SK-N-SH (cell line): Measurements from ENCODE around the gene SNAPC1. TPM values are rescaled to one million over a fixed set of nuclear protein-coding genes. Genes with fewer than 3 reads are reported as not detected.

Experiments
- CTCF ChIA-PET: fragments of 300-600, 350-600 bp; formaldehyde crosslinking; extraction: SDS; loops from one replicate; lab custom pipeline; 2021; lab: Yijun Ruan, JAX
- POLR2A ChIA-PET: fragments of 350-600 bp; sonication (Branson Sonifier 250); formaldehyde crosslinking; extraction: SDS; loops from one replicate; lab custom pipeline; 2020; ENCODE audit warnings: antibody characterized with exemption, inconsistent platforms; lab: Yijun Ruan, JAX
- DNase-seq: peaks from one replicate; pipeline ENCODE4 v3.0.0; 2012
- H2AFZ ChIP-seq: fragments of 200-600 bp; sonication (generic); 2 replicates; pipeline ENCODE4 v1.8.1; 2016; ENCODE audit warnings: antibody characterized with exemption, mild to moderate bottlenecking, low read depth
- H3F3A ChIP-seq: fragments of 200-600 bp; sonication (generic); replicated peaks from 2 replicates; pipeline ENCODE3; 2016; ENCODE audit warnings: antibody characterized with exemption, mild to moderate bottlenecking; ENCODE audit not compliant: insufficient read depth
- H3K27ac ChIP-seq, 2 experiments: fragments of 200-500 bp in 1 of 2; fragments of 200-600 bp in 1 of 2; sonication (Bioruptor generic) in 1 of 2; sonication (generic), shearing (Covaris generic) in 1 of 2; 2 replicates each; pipeline versions ENCODE4 v1.5.1 to v1.6.1; 2014 to 2016; ENCODE audit warnings: low read depth in 2 of 2, inconsistent platforms in 1 of 2, low read length in 1 of 2, mild to moderate bottlenecking in 1 of 2, mixed read lengths in 1 of 2
- H3K27me3 ChIP-seq: fragments of 200-600 bp; sonication (generic), shearing (Covaris generic); 2 replicates; pipeline ENCODE4 v1.6.1; 2016; ENCODE audit warnings: mixed run types; ENCODE audit not compliant: insufficient read depth
- H3K36me3 ChIP-seq, 2 experiments: fragments of 200-500 bp in 1 of 2; fragments of 200-600 bp in 1 of 2; sonication (Bioruptor generic) in 1 of 2; sonication (generic) in 1 of 2; replicated peaks in 1 of 2; 2 replicates each; pipeline versions ENCODE3 to v1.5.1; 2014 to 2016; ENCODE audit warnings: low read length in 1 of 2, mild to moderate bottlenecking in 1 of 2; ENCODE audit not compliant: insufficient read depth in 2 of 2, control insufficient read depth in 1 of 2
- H3K4me1 ChIP-seq, 2 experiments: fragments of 200-500 bp in 1 of 2; fragments of 200-600 bp in 1 of 2; sonication (Bioruptor generic) in 1 of 2; sonication (generic), shearing (Covaris generic) in 1 of 2; 2 replicates each; pipeline versions ENCODE4 v1.5.1 to v1.6.1; 2014 to 2016; ENCODE audit warnings: low read depth in 1 of 2, low read length in 1 of 2, mixed run types in 1 of 2; ENCODE audit not compliant: insufficient read depth in 2 of 2, control insufficient read depth in 1 of 2
- H3K4me2 ChIP-seq: fragments of 200-600 bp; sonication (generic), shearing (Covaris generic); 2 replicates; pipeline ENCODE4 v1.6.1; 2017; ENCODE audit warnings: mixed run types
- H3K4me3 ChIP-seq, 2 experiments: fragments of 200-500 bp in 1 of 2; fragments of 200-600 bp in 1 of 2; sonication (Bioruptor generic) in 1 of 2; sonication (generic), shearing (Covaris generic) in 1 of 2; 2 replicates each; pipeline versions ENCODE4 v1.5.1 to v1.8.1; 2014 to 2016; ENCODE audit warnings: low read depth in 2 of 2, inconsistent platforms in 1 of 2, low read length in 1 of 2, mild to moderate bottlenecking in 1 of 2, mixed read lengths in 1 of 2, moderate library complexity in 1 of 2
- H3K79me2 ChIP-seq: fragments of 200-600 bp; sonication (generic); 2 replicates; pipeline ENCODE4 v1.8.1; 2017; ENCODE audit warnings: mild to moderate bottlenecking; ENCODE audit not compliant: insufficient read depth
- H3K9ac ChIP-seq: fragments of 200-600 bp; sonication (generic); 2 replicates; pipeline ENCODE4 v1.6.1; 2017; ENCODE audit warnings: mixed run types
- H3K9me2 ChIP-seq: fragments of 200-600 bp; sonication (generic); 2 replicates; pipeline ENCODE4 v1.6.1; 2017; ENCODE audit warnings: mixed run types
- H3K9me3 ChIP-seq: fragments of 200-600 bp; sonication (generic); 2 replicates; pipeline ENCODE4 v1.6.1; 2017; ENCODE audit warnings: mixed run types, mild to moderate bottlenecking, moderate library complexity
- H4K20me1 ChIP-seq: fragments of 200-600 bp; sonication (generic); 2 replicates; pipeline ENCODE4 v1.6.1; 2017; ENCODE audit warnings: mild to moderate bottlenecking, mixed run types; ENCODE audit not compliant: insufficient read depth
- CTCF ChIP-seq: fragments of 200-600 bp; sonication (generic); IDR thresholded peaks from 2 replicates; pipeline ENCODE4 v1.6.1; 2017; ENCODE audit warnings: antibody characterized with exemption, mild to moderate bottlenecking, moderate library complexity
- IRF3 ChIP-seq: fragments of 150-350 bp; IDR thresholded peaks from 2 replicates; pipeline ENCODE4 v1.6.1; 2016; ENCODE audit warnings: mild to moderate bottlenecking, low read depth, low read length
- RCOR1 ChIP-seq: fragments of 150-350 bp; IDR thresholded peaks from 2 replicates; pipeline ENCODE4 v1.6.1; 2017; ENCODE audit warnings: antibody characterized with exemption, low read length
- REST ChIP-seq: IDR thresholded peaks from 2 replicates; pipeline ENCODE4 v1.6.1; 2012; ENCODE audit warnings: mild to moderate bottlenecking, low read depth, low read length, moderate library complexity
- RFX5 ChIP-seq: IDR thresholded peaks from 2 replicates; pipeline ENCODE4 v1.6.1; 2012; ENCODE audit warnings: mild to moderate bottlenecking, improper control_type of control experiment, low read length
- WGBS: methylation state at CpG from one replicate; pipeline ENCODE4 v1.1.6; 2017; ENCODE audit warnings: low lambda C conversion rate; 5-methylcytosine and 5-hydroxymethylcytosine counted together
- polyA plus RNA-seq, 3 experiments: library from polyadenylated mRNA; depleted of rRNA; stranded (reverse); fragments of >200 nt; gene quantifications; 2 replicates each; pipeline ENCODE4 v1.2.3, GENCODE V29; 2012

Gene SNAPC1
- polyA plus RNA-seq, 1 of the 3 experiments (the other 2 are of a cell fraction), result 3.4 TPM

GRCh38 chr14:61759878-61760277 lies 2.3 kb upstream of the SNAPC1 start (continued):
- TF ChIP-seq REST (no peak), RFX5 (no peak), RCOR1 (no peak), IRF3 (no peak)

GRCh38 chr14:61761557-61761956 lies 663 bp upstream of the SNAPC1 start:
- CTCF ChIA-PET, result interaction anchor here (1.0 to 2.2 kb wide), 7 partner anchors 9 to 365 kb away, joined by 3 to 16 read pairs (median 4); no protein-coding TSS in a partner anchor
- Histone ChIP-seq H3K4me1 (peaks cover 12 to 15% of the 10 kb centered on the region in 2 experiments; a peak in 3 of 4 replicates), H3K9me2 (no peaks in the 10 kb centered on the region), H3K79me2 (peaks cover 41% of the 10 kb centered on the region), H3K27ac (peak overlapping the region; percentile 81 to 92), H3K4me2 (peak overlapping the region; percentile 78), H3K27me3 (no peaks in the 10 kb centered on the region), H4K20me1 (no peaks in the 10 kb centered on the region), H3K36me3 (no peaks in the 10 kb centered on the region), H2AFZ (peak overlapping the region; percentile 95), H3K9me3 (no peaks in the 10 kb centered on the region), H3K4me3 (peak overlapping the region; percentile 81 to 84), H3K9ac (peak overlapping the region; percentile 90), H3F3A (no peaks in the 10 kb centered on the region)
- 32% methylated on average over 5 of the region's 5 CpGs for WGBS
- DNase-seq, result no peak
- TF ChIP-seq CTCF (0 out of 2 replicates have a peak, but pooled peaks have one; percentile 6), IRF3 (no peak)
- POLR2A ChIA-PET, result interaction anchor here (0.7 to 3.1 kb wide), 12 partner anchors 9 to 291 kb away, joined by 3 to 16 read pairs (median 4); partner anchors contain the start of gene HIF1A
